CD1c-positive myeloid dendritic cell (primary cell): Measurements from ENCODE around the gene ALPI.

Source experiments
- DNase-seq: peaks from one replicate; pipeline ENCODE4 v3.0.0-alpha.2; 2016; ENCODE audit errors: extremely low spot score

The ALPI gene

DNA sequence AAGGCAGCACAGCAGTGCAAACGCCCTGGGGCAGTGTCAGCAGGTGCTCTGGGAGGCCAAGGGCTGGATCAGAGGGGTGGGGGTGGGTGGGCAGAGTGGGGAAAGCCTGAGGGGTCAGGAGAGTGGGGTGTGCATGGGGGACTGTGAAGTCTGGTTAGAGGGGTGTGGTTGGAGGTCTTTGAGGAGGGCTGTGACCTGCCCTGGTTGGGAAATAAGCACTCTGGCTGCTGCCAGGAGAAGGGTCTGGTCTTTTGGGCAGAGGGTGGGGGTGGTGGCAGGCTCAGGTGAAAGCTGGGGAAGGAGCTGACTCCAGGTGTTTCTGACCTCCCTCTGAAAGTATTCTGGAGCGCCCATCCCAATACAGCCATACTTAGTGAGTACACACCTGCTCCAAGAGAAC, 4.2 kb downstream of the ALPI start:
- no peak for DNase-seq

DNA sequence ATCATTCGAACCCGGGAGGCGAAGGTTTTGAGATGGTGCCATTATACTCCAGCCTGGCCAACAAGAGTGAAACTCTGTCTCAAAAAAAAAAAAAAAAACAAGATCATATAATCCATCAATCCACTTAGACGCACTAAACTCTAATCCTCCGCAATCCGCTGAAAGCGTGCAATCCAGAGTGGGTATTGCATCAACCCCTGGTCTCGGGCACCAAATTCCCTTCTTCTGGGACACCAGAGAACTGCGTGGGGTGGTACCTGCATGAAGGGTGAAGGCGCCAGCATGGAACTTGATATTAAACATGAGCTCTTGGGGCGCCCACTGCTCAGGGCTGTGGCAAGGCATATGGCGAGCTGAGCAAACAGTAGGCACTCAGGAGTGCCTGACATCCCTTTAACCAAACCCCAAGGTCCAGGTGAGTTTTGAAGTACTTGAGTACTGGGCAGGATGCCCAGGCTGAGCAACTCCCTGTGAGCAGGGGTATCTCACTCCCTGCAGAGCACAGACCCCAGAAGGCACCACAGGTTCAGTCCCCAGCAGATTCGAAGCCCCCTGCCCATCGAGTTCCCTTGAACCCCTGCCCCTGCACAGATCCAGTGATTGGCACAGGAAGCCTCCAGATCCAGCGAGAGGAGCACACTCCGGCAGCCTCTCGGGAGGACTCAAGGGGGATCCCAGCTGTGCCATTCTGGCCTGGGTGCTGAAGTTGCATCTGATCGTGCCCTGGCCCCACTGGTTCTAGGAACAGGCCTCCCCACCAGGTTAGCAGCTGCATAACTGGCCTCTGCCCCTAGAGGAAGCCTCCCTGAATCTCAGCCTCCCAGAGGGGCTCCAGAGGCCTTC, 8.0 kb downstream of the ALPI start:
- DNase-seq = no peak

DNA sequence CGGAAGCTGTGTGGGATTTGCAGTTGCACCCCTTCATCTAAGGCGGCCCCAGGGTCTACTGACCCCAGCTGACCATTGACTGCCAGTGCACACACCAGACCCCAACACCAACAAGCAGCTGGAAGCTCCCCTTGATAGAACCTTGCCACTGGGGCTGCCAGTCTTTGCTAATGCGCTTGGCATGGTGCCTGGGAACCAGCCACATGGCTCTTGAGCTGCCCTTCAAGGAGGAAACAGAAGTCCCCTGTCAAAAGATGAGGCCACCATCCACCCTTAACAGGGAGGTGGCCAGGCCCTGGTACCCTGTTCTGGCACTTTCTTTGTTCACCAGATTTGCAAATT, 8.6 kb downstream of the ALPI start:
- no peak for DNase-seq

DNA sequence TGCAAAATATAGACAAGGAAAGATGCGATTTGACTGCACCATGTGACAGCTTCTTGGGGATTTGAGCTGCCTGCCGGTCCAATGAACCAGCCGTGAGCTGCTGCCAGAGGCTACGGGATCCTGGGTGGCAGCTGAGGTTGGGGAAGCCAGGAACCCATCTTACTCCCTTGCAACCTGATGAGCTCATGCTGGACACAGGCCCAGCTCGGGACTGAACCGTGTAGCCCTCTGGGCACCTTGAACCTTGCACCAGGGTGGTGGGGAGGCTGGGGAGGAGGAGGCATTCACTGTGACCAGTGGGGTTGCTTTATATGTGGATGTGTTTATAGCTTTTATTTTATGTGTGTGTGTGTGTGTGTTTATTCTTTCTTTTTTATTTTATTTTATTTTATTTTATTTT, 9.1 kb downstream of the ALPI start:
- no peak for DNase-seq

DNA sequence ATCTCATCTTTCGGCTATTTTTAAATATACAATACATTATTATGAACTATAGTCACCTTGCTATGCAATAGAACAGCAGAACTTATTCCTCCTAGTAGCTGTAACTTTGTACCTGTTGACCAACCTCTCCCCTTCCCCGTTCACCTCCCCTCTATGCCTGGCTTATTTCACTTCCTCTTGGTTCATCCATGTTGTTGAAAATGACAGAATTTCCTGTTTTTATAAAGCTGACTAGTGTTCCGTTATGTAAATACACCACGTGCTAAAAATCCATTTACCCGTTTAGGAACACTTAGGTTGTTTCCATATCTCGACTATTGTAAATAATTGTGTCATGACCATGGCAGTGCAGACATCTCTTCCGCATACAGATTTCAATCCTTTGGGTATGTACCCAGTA, 10.3 kb downstream of the ALPI start:
- peak; percentile 52 for DNase-seq

DNA sequence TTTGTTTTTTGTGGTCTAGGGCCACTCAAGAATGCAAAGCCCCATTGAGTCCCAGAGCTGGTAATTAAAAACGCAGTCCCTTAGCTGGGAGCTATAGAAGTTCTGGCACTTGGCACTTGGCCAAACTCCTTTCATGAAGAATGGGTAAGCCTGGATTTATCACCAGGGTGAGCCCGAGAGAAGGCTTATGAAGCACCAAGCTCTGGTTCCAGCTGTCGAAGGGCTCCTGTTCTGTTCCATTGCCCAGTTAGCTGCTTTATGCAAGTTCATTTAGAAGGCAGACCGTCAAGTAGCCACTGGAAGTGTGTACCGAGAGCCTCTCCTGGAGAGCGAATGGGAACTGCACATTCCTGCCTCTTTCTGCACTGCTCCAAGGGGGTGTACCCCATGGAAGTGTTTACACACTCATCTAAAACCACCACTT, 17.5 kb downstream of the ALPI start:
- no peak for DNase-seq

DNA sequence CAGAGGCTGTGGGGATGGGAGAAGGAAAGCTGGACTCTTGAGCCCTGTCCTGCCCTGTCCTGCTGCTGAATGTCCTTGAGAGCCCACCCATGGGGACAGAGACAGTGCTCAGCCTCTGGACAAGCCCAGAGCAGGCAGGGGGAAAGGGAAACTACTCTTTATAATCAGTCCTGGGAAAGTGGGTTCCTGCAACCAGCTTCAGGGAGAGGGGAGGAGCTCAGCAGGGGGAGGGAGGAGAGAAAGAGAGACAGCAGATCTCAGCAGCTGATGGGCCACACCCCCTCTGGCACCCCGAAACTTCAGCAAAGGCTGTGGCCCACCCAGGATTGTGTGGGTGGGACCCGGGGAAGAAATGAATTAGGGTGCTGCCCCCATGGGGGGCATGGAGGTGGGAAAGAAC, 20.1 kb downstream of the ALPI start:
- DNase-seq = no peak

DNA sequence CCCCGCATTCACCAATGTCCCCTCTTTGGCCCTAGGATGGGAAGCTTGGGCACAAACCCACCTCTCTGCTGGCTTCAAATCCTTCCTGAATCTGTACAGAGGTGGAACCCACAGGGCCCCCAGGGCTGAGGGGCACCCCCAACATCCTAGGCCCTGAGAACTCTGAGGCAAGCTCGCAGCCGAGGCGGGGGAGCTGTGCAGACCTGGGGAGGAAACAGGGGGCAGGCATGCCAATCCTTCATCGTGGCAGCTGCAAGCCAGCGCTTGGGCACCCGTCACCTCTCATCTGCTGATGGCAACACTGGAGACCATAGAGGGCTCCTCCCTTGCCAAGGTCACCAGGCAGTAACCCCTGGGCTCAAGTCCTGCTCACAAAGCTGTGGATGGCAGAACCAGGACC, 20.8 kb downstream of the ALPI start:
- DNase-seq = no peak

DNA sequence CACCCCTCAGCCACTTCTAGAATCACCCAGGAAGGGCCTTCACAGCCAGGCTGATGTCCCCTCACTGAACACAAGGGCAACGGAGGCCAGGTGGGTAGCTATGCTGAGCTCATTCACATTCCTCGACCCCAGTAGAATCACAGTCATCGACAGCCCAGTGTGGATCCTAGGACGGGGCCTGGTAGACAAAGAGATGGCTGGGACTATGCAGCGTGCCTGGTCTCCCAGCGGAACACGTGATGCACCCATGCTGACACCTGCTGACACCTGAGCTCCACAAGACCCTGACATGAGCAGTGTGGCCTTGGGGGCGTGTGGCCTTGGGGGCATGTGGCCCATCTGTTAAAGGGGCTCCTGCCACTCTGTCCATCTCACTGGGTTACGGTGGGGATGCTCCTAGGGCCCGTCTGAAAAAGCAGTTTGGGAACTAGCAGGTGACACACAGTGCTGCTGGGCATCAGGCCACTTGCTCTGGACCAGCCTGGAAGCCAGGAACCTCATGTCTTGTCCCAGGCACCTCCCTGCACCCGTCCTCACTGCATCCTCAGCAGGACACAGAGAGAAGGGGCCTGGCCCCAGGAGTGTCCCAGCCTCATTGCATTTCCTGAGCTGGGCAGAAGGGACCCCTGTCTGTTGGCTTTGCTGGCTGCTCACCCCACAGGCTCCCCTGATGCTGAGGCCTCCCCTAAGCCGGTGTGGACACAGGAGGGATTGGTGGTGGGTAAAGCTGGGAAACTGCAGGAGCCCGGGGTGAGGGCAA, 22.0 kb downstream of the ALPI start:
- no peak for DNase-seq

DNA sequence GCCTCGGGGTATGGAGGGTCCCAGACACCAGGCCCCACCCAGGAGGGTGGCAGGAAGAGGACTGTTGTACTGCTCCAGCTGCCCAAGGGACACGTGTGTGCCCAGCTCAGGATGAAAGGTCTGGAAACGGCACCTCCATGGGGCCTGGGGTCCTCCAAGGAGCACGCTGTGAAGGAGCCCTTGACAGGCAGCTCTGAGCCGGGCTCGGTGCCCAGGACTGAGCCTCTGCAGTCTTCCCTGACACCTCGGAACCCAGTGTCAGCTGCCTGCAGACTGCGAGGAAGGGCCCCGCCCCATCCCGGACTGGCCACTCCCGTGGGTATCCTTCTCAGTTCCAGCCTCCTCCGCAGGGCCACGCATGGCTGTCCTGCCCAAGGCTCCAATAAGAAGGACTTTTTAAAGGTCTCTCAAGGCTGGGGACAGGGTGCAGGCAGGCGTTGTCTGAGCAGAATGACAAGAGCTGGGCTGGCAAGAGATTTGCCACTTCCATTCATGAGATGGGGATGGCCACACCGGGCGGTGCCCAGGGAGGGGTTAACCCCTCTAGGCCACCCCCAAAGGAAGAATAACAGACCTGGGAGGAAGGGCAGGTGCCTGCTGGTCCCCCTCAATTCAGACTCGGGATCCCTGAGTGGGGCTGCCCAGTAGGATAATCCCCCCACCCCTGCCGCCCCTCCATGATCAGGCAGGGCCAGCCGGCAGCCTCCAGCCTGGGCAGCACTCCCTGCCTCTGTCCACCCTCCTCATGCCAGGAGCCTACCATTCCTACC, 22.8 kb downstream of the ALPI start:
- DNase-seq = no peak

DNA sequence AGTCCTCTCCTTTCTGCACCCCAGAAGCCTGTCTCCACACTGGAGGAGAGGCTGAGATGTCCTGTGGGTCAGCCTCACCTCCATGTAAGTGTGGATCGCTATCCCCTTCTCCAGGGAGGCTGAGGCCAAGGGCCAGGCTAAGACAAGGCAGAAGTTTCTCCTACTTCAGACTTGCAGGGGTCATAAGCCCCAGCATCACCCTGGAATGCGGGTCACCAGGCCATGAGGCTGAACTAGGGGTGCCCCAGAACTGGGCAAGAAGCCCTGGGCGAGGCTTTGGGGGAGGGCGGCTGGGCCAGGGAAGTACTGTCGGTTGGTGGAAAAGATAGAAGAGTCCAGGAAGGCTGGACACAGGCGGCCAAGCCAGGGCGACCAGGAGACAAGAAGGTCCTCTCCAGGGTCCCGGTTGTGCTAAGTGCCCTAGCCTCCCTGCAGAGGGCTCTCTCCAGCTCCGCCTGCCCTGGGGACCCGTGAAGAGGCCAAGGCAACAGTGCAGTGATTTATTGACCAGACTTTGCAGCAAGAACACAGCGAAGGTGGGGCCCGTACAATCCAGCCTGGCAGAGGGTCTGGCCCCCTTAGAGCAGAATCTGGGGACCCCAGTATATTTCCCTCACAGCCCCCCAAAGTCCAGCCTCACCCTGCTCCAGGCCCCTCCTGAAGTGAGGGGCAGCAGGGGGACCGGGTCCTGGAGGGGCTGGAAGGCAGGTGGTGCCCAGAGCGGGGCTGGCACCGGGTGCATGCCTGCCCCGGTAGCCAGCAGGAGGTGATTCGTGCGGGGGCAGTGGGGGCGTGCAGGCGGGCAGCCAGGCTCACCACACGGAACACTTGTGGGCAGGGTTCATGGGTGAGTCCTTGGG, 23.6 kb downstream of the ALPI start:
- DNase-seq = no peak

DNA sequence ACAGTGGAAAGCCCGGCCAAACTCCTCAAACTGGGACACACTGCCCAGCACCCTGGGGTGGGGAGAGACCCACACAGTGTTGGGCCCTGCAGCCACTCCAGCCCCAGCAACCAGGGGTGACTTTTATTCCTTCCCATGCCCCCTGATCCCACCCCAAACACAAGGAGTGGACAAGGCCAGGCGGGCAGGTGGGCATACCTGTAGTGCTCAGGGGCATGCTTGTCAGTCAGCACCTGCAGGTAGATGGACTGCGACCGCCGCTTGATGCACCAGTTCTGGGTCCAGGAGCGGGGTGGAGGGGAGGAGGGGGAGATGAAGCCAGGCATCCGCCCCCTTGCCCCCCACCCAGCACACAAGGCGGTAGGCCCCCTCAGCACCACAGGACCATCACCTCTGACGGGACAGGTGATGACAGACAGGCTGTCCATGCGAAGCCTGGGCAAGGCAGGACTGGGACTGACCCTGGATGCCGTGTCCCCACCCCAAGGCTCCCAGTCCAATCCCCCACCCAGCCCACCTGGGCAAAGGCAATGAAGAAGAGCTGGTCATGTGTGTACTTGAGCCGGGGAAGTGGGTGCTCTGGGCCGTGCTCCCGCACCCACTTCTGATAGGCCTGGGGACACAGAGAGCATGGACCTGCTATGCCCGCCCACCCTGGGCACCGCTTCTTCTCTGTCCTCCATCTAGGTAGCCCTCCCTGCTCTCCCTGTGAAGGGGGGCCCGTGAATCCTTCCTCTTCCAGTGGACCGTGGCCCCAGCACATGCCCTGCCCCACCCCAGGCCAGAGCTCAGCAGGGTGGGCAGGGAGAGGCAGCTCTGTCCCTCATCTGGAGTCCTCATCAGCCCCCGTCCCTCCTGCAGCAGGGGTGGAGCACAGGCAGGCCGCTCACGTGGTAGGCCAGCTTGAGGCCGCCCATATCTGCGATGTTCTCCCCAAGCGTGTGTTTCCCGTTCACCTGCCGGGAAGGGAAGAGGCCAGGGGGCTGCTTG, 24.5 kb downstream of the ALPI start:
- no peak for DNase-seq

DNA sequence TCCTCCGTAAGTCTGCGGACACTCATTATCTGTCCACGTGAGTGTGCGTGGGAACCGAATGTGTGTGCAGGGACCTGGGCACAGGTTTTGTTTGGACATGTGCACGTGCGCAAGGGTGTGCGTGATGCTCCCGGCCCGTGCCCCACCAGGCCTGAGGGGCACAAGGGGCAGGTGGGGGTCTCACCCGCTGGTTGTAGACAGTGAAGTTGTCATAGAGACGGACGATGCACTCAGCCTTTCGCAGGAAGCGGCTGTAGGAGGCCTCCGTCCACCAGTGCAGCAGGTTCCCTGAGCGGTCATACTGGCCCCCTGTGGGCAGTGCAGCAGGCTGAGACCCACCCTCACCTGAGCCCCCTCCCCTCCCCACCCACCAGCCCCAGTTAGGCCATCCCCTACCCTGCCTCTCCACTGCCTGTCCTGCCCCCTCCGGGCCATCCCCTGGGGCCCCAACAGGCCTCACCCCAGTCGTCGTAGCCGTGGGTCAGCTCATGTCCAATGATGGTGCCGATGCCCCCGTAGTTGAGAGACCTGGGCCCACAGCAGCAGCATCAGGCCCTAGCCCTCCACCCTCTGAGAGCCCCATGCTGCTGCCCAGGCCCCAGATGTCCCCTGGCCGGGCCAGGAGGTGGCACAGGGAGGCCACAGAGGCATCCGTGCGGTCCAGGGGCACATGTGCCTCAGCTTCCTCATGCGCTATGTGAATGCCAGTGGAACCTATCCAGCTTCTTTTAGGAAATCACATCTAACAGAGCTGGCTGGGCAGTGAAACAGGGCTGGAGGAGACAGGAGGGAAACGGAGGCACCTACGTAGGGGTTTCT, 25.6 kb downstream of the ALPI start:
- DNase-seq = no peak

DNA sequence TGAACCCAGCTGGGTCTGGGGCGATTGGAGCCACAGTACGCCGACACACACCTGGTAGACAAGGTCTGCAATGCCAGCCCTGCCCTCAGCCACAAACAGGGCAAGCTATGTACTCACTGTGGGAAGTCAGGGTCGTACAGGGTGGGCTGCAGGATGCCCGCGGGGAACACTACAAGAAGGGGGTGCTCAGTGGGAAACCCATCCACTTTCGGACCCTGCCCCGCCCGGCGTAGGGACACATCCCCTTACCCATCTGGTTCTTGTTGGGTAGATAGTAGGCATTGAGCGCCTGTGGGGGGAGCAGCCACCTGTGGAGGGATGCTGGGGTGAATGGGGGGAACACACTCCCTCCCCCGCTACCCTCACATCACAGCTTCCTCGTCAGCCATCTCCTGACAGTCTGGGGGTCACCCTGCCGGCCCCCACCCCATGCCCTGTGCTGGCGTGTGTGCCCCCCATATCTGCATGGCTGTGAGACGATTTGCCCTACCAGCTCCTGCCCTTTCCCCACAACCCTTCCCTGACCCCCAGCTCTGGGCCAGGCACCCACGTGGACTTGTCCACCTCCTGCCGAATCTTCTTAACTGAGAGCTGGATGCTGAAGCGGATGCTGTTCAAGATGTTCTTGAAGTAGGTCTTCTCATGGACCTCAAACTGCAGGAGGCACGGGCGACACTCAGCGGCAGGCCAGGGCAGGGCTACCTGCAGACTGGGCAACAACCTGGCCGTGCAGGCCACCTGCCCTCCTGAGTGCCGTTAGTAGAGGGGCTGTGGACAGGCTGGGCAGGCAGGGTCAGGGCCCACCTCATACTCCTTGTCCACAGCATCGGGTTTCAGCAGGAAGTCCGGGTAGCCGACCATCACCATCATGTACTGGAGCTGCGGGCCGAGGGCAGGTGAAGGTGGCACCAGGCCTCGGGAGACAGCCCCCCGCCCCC, 26.6 kb downstream of the ALPI start:
- no peak for DNase-seq

DNA sequence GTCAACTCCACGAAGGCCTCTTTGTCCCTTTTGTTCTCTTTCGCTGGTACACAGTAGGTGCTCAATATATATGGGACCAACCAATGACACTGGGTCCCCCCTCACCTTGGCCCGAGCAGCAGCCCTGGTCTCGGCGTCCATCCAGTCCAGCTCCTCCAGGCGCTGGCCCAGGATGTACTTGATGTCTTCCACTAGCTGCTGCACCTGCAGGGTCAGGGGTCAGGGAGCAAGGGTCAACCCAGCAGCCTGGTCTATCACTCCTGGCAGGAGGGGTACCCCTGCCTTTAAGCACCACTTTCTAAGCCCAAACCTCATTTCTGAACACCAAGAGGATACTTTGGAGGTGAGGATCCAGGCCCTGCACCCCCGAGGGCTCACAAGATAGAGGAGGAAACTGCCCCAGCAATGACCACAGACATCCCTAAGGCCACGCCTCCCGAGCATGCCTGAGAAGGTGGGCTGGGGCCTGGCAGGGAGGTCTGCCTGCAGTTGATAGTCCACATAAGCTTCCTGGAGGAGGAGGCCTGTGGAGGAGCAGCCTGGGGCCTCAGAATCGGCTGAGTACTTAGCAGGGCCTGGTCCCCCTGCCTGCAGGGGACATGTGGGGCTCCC, 27.5 kb downstream of the ALPI start:
- no peak for DNase-seq

DNA sequence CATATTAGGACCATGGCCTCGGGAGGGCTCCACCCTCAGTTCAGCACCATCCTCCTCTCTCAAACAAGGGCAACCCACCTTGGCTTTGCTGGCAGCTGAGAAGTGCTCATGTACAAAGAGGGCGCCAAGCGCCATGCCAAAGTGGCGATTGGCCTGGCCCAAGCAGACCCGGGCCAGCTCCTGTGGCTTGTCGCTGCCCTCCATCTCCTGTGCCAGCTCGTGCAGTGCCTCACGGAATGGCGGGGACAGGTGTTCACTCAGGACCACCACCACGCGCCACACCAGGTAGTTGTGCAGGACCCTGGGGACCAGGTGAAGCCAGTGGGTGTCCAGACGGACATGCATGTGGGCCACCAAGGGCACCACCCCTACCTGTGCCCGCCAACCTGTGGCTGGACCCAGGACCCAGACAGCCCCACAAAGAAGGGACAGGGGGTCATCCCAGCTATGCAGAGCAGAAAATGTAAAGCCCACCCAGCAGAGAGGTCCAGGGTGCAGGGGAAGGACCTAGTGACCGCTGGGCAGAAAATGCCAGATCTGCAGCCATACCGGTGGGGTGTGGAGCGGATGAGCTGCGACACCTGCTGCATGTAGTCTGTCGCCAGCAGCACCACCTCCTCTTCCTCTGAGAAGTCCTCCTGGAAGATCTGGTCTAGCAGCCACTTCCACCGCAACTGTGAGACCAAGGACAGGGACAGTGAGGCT, 28.1 kb downstream of the ALPI start:
- DNase-seq = no peak

DNA sequence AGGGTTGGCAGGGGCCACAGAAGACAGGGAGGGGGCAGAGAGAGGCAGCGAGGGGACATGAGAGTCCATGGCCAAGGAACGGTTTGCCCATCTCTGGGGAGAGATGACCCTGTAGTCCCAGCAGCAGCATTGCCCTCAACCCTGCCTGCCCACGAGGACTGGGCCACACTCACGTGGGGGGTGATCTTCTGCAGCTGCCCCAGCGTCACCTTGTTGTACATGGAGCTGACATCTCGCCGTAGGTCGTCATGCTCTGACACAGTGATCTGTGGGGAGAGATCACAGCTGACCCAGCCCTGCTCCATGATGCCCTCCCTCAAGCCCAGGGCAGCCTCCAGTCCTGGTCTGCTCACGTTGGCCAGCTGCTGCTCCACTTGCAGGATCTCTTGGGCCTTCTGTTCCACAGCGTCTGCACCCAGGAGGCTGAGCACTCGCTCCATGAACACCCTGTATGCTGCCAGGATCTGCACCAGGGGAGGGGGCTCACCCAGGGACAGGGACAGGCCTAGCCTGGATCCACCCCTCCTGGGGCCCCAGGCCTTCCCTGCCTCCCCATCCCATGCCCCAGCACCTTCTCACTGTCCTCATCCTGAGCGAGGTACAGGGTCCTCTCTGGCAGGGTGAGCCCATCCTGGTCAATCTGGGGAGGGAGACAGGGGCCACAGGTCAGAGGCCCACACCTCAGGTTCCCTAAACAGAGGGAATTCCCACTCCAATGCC, 28.8 kb downstream of the ALPI start:
- no peak for DNase-seq
